ENCODE data around the gene SEPTIN12.

The SEPTIN12 gene

GRCh38 chr16:4729876-4730275 is 58.3 kb downstream of the SEPTIN12 start:
- TF ChIP-seq CTCF (IDR thresholded peaks at IDR 0.05; ENCODE audit: insufficient read depth, missing control alignments): no peak
- FAIRE-seq: no peak
- DNase-seq (ENCODE audit: insufficient read length, low spot score): no peak

GRCh38 chr16:4728676-4729075 is 59.5 kb downstream of the SEPTIN12 start:
- DNase-seq (ENCODE audit: insufficient read length, low spot score) (no peak), FAIRE-seq (no peak)

More at GRCh38 chr16:4728676-4729075, 59.5 kb downstream of the SEPTIN12 start:
- no peak for TF ChIP-seq CTCF (IDR thresholded peaks at IDR 0.05; ENCODE audit: insufficient read depth, missing control alignments)

Data from D721Med (cell line).